Measurements from ENCODE around the gene HAGH.

HAGH gene

GRCh38 chr16:1851793-1852192 is 25.2 kb upstream of the HAGH start:
- no peak overlapping the region for H3K4me3 ChIP-seq (ENCODE audit: low read depth, low read length)
- TF ChIP-seq, protein P1, sequence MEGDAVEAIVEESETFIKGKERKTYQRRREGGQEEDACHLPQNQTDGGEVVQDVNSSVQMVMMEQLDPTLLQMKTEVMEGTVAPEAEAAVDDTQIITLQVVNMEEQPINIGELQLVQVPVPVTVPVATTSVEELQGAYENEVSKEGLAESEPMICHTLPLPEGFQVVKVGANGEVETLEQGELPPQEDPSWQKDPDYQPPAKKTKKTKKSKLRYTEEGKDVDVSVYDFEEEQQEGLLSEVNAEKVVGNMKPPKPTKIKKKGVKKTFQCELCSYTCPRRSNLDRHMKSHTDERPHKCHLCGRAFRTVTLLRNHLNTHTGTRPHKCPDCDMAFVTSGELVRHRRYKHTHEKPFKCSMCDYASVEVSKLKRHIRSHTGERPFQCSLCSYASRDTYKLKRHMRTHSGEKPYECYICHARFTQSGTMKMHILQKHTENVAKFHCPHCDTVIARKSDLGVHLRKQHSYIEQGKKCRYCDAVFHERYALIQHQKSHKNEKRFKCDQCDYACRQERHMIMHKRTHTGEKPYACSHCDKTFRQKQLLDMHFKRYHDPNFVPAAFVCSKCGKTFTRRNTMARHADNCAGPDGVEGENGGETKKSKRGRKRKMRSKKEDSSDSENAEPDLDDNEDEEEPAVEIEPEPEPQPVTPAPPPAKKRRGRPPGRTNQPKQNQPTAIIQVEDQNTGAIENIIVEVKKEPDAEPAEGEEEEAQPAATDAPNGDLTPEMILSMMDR (IDR thresholded peaks at IDR 0.05; ENCODE audit: borderline replicate concordance, insufficient read depth, low read depth, low read length): no peak

DNA sequence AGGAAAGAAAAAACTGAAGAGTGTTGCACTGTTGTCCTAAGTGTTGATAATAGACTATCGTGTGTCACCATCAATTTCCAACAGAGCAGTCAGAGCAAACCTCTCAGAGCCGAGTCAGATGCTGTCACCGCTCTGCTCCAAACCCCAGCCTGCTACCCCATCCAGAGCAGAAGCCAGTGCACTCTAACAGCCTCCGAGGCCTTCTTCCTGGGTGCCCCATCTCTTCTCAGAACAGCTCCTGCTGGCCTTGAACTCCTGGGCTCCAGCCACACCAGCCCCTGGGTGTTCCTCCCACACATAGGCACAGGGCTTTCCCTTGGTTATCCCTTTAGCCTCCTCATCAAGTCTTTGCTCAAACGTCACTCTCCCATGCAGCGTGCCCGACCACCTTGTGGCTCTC is 24.4 kb upstream of the HAGH start:
- TF ChIP-seq, protein P1 (IDR thresholded peaks at IDR 0.05; ENCODE audit: borderline replicate concordance, insufficient read depth, low read depth, low read length): no peak
- H3K4me3 ChIP-seq (ENCODE audit: low read depth, low read length): no peak overlapping the region

DNA sequence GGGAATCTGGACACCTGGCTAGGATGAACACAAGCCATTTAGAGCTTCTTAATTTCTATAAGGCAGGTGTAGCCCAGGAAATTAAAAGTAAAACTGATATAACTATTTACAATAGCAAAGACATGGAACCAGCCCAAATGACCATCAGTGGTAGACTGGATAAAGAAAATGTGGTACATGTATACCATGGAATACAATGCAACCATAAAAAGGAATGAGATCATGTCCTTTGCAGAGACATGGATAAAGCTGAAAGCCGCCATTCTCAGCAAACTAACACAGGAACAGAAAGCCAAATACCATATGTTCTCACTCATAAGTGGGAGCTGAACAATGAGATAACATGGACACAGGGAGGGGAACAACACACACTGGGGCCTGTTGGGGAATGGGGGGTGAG is 19.8 kb upstream of the HAGH start:
- TF ChIP-seq, protein P1 (IDR thresholded peaks at IDR 0.05; ENCODE audit: borderline replicate concordance, insufficient read depth, low read depth, low read length): no peak
- no peak overlapping the region for H3K4me3 ChIP-seq (ENCODE audit: low read depth, low read length)

GRCh38 chr16:1845985-1846384 is 19.4 kb upstream of the HAGH start:
- TF ChIP-seq, protein P1 (IDR thresholded peaks at IDR 0.05; ENCODE audit: borderline replicate concordance, insufficient read depth, low read depth, low read length): no peak
- no peak overlapping the region for H3K4me3 ChIP-seq (ENCODE audit: low read depth, low read length)

DNA sequence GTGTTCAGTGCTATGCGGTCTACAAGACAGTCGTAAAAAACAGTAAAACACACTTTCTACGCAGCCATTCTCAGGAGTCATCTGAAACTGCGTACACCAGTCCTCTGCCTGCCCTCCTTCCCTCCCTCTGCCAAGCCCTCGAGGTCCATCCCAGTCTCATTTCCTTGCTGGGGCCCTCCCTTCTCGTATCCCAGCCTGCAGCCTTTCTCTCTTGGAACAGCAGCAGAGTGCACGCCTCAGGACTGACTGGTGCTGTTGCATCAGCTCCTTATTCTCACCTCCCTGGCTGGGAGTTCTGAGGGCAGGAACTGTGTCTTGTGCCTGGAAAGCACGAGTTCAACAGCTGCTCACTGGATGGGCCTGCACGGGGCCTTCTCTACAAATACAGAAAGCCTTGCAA is 12.9 kb upstream of the HAGH start:
- H3K4me3 ChIP-seq (ENCODE audit: low read depth, low read length): no peak overlapping the region
- TF ChIP-seq, protein P1 (IDR thresholded peaks at IDR 0.05; ENCODE audit: borderline replicate concordance, insufficient read depth, low read depth, low read length): no peak

DNA sequence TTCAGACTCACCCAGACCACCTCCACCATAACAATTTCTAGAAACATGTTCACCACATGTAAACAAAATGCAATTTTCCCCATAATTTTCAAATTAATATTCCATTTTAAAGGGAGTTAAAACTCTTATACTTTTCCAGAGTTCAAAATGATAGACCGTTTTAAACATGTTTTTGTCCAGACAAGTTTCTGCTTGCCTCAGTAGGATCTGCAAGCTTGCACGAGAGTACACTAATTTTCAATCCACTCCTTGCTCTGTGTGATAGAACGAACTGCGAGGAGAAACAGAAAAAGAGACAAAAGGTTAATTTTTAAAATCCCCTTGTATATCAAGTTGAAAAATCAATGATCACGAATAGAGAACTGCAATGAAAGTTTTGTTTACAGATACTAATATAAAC is 7.5 kb upstream of the HAGH start:
- TF ChIP-seq, protein P1 (IDR thresholded peaks at IDR 0.05; ENCODE audit: borderline replicate concordance, insufficient read depth, low read depth, low read length): no peak
- H3K4me3 ChIP-seq (ENCODE audit: low read depth, low read length): no peak overlapping the region

- TF ChIP-seq, protein P1 (IDR thresholded peaks at IDR 0.05; ENCODE audit: borderline replicate concordance, insufficient read depth, low read depth, low read length): no peak
- H3K4me3 ChIP-seq (ENCODE audit: low read depth, low read length): no peak overlapping the region
Observed at GRCh38 chr16:1832838-1833454, 6.3 kb upstream of the HAGH start.

Measured in GM12875 (cell line).